Measurements from ENCODE around the gene TXLNB. TPM values are rescaled to one million over a fixed set of nuclear protein-coding genes. Genes with fewer than 3 reads are reported as not detected.

TXLNB gene
- polyA plus RNA-seq, 1 of the 3 experiments (the other 2 are of a cell fraction): 0.12 TPM

DNA sequence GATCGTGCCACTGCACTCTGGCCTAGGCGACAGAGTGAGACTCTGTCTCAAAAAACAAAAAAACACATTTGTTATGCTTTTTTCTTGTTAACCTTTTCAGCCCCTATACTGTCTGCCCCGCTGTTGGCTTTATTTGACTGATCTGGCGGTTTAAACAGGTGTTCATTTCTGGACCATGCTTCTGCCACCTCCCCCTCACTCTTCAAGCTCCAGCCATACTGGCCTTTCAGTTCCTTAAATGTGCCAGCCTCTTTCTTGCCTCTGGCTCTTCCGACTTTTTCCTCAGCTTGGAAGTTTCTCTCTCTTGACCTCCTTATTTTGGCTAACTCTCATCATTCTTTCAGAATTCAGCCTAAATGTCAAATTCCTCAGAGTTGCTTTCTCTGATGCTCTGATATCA is 35.2 kb upstream of the TXLNB start:
- no peak overlapping the region for H2AFZ ChIP-seq (ENCODE audit: low read depth)
- CTCF ChIA-PET: interaction anchor here (0.7 to 1.2 kb wide), 2 partner anchors 21 to 108 kb away, joined by 3 read pairs; no protein-coding TSS in a partner anchor
- no peaks in the 10 kb centered on the region for H3F3A ChIP-seq (replicated peaks; ENCODE audit: insufficient read depth)
- H3K4me2 ChIP-seq: no peak overlapping the region
- H3K9me3 ChIP-seq: no peaks in the 10 kb centered on the region
- no peak for TF ChIP-seq SIN3A (IDR thresholded peaks at IDR 0.05; ENCODE audit: borderline replicate concordance, low read depth, low read length)
- TF ChIP-seq FOXJ3 (CRISPR knock-in tag; IDR thresholded peaks at IDR 0.05): no peak
- TF ChIP-seq RFX5 (IDR thresholded peaks at IDR 0.05; ENCODE audit: low read length): no peak
- TF ChIP-seq RXRA (IDR thresholded peaks at IDR 0.05; ENCODE audit: borderline replicate concordance, low read depth): no peak
- no peak for TF ChIP-seq ELF1 (IDR thresholded peaks at IDR 0.05)
- H3K36me3 ChIP-seq (replicated peaks in 1 of 2; ENCODE audit: control insufficient read depth in 1 of 2, insufficient read depth in 2 of 2, low read length in 1 of 2): no peaks in the 10 kb centered on the region
- no peaks in the 10 kb centered on the region for H3K79me2 ChIP-seq (ENCODE audit: insufficient read depth)
- 14% methylated on average over 5 of the region's 5 CpGs for WGBS (ENCODE audit: low lambda C conversion rate)
- H3K4me3 ChIP-seq (ENCODE audit: low read depth in 2 of 2, low read length in 1 of 2): no peak overlapping the region
- no peak for DNase-seq
- H3K27me3 ChIP-seq (ENCODE audit: insufficient read depth): no peaks in the 10 kb centered on the region; the same call in 1 of the 2 replicates
- no peaks in the 10 kb centered on the region for H4K20me1 ChIP-seq (ENCODE audit: insufficient read depth)
- no peaks in the 10 kb centered on the region for H3K4me1 ChIP-seq (ENCODE audit: control insufficient read depth in 1 of 2, insufficient read depth in 2 of 2, low read depth in 1 of 2, low read length in 1 of 2)
- no peaks in the 10 kb centered on the region for H3K9me2 ChIP-seq
- H3K27ac ChIP-seq (ENCODE audit: low read depth in 2 of 2, low read length in 1 of 2): no peak overlapping the region
- H3K9ac ChIP-seq: no peak overlapping the region
- POLR2A ChIA-PET: no interaction called here

- WGBS (ENCODE audit: low lambda C conversion rate): 8% methylated on average over 1 of the region's 1 CpG
- no peaks in the 10 kb centered on the region for H3F3A ChIP-seq (replicated peaks; ENCODE audit: insufficient read depth)
- no peaks in the 10 kb centered on the region for H3K9me3 ChIP-seq
- H3K4me3 ChIP-seq (ENCODE audit: low read depth in 2 of 2, low read length in 1 of 2): no peak overlapping the region
- H3K27me3 ChIP-seq (ENCODE audit: insufficient read depth): no peaks in the 10 kb centered on the region; the same call in 1 of the 2 replicates
- H3K27ac ChIP-seq (ENCODE audit: low read depth in 2 of 2, low read length in 1 of 2): no peak overlapping the region
- no peaks in the 10 kb centered on the region for H4K20me1 ChIP-seq (ENCODE audit: insufficient read depth)
- no peak overlapping the region for H3K9ac ChIP-seq
- TF ChIP-seq, protein P1, sequence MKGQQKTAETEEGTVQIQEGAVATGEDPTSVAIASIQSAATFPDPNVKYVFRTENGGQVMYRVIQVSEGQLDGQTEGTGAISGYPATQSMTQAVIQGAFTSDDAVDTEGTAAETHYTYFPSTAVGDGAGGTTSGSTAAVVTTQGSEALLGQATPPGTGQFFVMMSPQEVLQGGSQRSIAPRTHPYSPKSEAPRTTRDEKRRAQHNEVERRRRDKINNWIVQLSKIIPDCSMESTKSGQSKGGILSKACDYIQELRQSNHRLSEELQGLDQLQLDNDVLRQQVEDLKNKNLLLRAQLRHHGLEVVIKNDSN (IDR thresholded peaks at IDR 0.05; ENCODE audit: borderline replicate concordance, low read depth): no peak
- TF ChIP-seq CHD2 (IDR thresholded peaks at IDR 0.05; ENCODE audit: low read length, partially characterized antibody): no peak
- TF ChIP-seq FOSL2 (IDR thresholded peaks at IDR 0.05; ENCODE audit: borderline replicate concordance, low read depth): no peak
- no peak overlapping the region for H3K4me2 ChIP-seq
- ChIA-PET CTCF (no interaction called here), POLR2A (no interaction called here)
- H3K9me2 ChIP-seq: no peaks in the 10 kb centered on the region
- DNase-seq: no peak
- H2AFZ ChIP-seq (ENCODE audit: low read depth): no peak overlapping the region
- H3K79me2 ChIP-seq (ENCODE audit: insufficient read depth): no peaks in the 10 kb centered on the region
- no peaks in the 10 kb centered on the region for H3K36me3 ChIP-seq (replicated peaks in 1 of 2; ENCODE audit: control insufficient read depth in 1 of 2, insufficient read depth in 2 of 2, low read length in 1 of 2)
- H3K4me1 ChIP-seq (ENCODE audit: control insufficient read depth in 1 of 2, insufficient read depth in 2 of 2, low read depth in 1 of 2, low read length in 1 of 2): no peaks in the 10 kb centered on the region
Observed at GRCh38 chr6:139325686-139326085, 33.9 kb upstream of the TXLNB start.

DNA sequence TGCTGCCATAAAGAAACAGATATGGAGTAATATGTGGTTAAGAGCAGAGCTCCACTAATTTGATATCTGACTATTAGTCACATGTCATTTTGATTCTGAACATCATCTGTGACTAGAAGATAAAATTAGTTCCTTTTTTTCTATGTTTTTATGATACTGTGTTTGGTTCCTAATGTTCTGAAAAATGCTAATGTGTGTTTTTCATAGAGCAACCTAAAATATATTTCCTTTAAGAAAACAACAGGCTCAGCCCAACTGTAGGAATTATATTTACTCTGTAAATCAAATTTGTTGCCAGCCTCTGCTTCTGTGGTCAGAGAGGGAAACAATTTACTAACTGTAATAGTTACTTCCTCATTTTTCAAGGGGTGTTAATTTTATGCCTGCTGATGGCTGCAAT is 33.3 kb upstream of the TXLNB start:
- Histone ChIP-seq H4K20me1 (ENCODE audit: insufficient read depth) (no peaks in the 10 kb centered on the region), H3K9me2 (no peaks in the 10 kb centered on the region), H3K79me2 (ENCODE audit: insufficient read depth) (no peaks in the 10 kb centered on the region), H3K9ac (no peak overlapping the region), H3K4me1 (ENCODE audit: control insufficient read depth in 1 of 2, insufficient read depth in 2 of 2, low read depth in 1 of 2, low read length in 1 of 2) (no peaks in the 10 kb centered on the region), H3K27ac (ENCODE audit: low read depth in 2 of 2, low read length in 1 of 2) (no peak overlapping the region), H3K4me2 (no peak overlapping the region), H3K9me3 (no peaks in the 10 kb centered on the region), H3K36me3 (replicated peaks in 1 of 2; ENCODE audit: control insufficient read depth in 1 of 2, insufficient read depth in 2 of 2, low read length in 1 of 2) (no peaks in the 10 kb centered on the region), H3K4me3 (ENCODE audit: low read depth in 2 of 2, low read length in 1 of 2) (no peak overlapping the region), H2AFZ (ENCODE audit: low read depth) (no peak overlapping the region), H3F3A (replicated peaks; ENCODE audit: insufficient read depth) (no peaks in the 10 kb centered on the region), H3K27me3 (ENCODE audit: insufficient read depth) (no peaks in the 10 kb centered on the region; the same call in 1 of the 2 replicates)
- CTCF ChIA-PET: no interaction called here
- DNase-seq: no peak
- TF ChIP-seq MAX (IDR thresholded peaks at IDR 0.05; ENCODE audit: low read depth): no peak
- POLR2A ChIA-PET: no interaction called here
